Activated naive CD4-positive, alpha-beta T cell (primary cell): ENCODE data around the gene KCNQ5.

Experiments used
- DNase-seq, 4 experiments: peaks; one replicate each; lab custom pipeline; 2025; lab: John Stamatoyannopoulos, UW

KCNQ5 gene

DNA sequence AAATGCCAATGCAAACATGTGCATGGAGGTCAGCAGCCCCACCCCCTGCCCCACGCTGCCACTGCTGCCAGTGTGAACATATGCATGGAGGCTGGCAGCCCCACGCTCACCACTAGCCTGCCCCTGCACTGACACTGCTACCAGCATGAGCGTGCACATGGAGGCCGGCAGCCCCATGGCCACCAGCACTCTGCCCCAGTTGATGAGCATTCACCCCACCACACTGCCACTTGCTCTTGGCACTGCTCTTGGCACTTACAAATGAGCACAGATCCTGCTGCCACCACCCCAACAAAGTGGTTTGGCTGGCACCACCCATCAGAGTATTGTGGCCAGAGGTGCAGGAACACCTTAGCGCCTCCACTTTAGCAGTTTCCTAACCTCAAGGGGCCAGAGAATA lies 429.3 kb downstream of the KCNQ5 start:
- DNase-seq: no peak

DNA sequence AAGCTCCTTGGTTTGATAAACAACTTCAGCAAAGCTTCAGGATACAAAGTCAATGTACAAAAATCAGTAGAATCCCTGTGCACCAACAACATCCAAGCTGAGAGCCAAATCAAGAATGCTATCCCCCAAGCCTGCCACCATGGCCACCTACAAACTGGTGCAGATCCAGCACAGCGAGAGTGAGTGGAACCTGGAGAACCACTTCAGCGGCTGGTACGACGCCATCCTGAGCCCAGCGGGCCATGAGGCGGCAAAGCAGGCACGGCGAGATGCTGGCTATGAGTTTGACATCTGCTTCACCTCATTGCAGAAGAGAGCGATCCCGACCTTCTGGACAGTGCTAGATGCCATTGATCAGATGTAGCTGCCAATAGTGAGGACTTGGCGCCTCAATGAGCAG lies 433.1 kb downstream of the KCNQ5 start:
- DNase-seq: no peak

DNA sequence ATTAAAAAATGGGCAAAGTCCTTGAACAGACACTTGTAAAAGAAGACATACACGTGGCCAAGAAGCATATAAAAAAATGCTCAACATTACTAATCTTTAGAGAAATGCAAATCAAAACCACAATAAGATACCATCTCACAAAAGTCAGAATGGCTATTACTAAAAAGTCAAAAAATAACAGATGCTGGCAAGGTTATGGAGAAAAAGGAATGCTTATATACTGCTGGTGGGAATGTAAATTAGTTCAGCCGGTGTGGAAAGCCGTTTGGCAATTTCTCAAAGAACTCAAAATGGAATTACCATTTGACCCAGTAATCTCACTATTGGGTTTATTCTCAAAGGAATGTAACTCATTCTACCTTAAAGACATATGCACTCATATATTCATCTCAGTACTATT lies 436.9 kb downstream of the KCNQ5 start:
- DNase-seq: no peak

DNA sequence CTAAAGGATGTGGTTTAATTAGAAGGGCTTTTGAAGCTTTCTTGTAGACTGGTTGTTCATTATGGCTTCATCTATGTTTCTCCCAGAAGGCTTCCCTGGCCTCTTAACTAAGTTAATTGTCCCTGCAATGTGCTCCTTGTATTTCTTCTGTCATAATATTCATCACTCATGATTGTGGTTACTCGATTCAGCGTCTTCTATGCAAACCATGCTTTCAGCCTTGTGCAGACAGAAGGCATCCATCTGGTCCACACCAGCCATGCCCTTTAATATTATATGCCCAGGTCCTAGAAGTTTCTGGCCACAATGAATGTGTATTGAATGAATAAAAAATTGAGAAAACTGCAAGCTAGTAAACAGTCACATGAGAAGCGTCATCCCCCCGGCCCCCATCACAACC lies 440.3 kb downstream of the KCNQ5 start:
- DNase-seq: no peak

DNA sequence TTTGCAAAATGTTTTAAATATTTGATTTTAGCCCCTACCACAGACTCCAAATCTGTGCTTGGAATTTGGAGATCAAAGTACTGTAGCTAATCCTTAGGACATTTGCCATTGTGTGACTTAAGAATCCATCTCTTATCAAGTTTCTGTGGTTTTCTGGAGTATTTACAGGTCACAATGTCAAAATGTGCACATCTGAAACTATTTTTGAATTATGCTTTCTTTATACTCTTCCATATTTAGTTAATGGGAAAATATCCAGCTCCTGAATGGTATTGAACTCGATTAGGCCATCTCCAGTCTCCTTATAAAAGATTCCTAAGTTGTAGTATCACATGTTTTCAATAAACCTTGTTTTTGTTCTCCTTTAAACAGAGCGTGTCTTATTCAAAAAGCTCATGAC lies 441.0 kb downstream of the KCNQ5 start:
- DNase-seq: no peak

DNA sequence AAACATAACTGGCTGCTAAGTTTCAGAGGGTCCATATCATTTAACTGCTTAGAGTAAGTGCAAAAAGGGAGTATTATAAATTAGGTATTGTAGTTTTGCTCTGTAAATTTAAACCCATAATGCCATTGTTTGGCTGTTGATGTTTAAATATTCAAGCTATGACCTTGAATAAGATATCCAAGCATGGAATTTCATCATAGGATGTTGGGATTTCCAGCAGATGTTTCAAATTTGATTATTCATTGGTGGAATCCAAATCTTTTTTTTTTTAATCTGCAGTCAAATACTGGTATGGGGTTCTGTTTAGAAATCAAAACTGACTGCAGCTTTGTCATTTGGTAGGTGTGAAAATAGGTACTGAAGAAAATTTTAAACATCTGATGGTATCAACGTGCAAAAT lies 442.4 kb downstream of the KCNQ5 start:
- no peak for DNase-seq

DNA sequence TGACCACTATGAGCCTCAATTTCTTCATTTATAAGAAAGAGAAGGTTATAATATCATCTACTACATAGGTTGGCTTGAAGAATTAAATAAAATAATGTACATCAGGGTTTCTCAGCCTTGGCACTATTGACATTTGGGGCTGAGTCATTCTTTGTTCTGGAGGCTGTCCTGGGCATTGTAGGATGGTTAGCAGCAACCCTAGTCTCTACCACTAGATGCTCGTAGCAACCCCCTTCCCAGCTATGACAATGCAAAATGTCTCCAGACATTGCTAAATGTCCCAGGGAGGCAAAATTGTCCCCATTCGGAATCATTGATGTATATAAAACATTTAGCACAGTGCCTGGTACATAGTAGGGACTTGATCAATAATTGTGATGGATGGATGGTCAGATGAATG lies 451.4 kb downstream of the KCNQ5 start:
- no peak for DNase-seq

DNA sequence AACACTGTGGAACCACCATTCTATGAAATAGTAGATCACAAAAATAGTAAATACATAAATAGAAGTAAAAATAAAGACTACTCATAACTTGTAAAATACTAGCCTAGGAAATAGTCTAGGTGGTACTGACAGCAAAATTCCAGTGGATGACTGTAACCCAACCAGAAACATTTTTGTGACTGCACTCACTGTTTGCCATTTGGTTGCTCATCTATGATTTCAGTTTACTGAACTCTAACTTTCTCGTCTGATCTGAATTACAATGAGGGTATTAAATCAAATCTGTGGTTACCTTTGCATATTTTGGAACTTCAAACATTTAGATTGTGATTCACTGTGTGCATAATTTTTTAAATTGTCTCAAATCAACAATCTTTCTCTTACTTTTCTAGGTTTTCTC lies 452.3 kb downstream of the KCNQ5 start:
- no peak for DNase-seq

DNA sequence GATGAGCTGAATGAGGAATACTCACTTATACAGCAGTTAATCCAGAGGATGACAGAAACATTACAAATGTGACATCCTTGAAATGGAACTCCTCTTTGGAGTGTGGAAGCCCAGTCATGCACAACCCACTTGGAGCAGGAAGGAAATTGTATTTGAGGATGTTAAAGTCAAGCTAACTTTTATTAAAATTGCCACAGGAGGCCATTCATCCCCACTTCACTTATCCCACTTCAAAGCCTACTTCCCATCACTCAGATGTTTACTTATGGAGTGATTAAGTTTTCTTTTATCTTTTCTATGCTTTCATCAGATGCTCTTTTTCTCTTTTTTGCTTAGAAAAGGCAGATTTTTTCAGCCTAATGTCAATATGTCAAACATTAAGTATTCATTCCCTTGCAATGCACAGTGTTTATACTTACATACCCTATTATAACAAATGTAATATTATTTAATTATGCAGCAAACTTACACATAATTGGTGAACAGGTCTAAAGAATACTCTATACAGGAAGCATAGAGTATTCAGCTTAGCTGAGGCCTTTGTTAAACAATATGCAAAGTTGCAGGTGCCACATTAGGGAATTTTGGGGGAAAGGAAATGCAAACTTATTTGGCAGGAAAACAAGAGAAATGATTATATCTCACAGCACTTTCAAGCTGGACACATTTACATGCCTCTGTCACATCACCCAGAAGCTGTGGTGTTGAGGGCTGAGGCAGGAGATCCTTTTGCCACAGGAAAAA lies 454.5 kb downstream of the KCNQ5 start:
- DNase-seq: no peak

DNA sequence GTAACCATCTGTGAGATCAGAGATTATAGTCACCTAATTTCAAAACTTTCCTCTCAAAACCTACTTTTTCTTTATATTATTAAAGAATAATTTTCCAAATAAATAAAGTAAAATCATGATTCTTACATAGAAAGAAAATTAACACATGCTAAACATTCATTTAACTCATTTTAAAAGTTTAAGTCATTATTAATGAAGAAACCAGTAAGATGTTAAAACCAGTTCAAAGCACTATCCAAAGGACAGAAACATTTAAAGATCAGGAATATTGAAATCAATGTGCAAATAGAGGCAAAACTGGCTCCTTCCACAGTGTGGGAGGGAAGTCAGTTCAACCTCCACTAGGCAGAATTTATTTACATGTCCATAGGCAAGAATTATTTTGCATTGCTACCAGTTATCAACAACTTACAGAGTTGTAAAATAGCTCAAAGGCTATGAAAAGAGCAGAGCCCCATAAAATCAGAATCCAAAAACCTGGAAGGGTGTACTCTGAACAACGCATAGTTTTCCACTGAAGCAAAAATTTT lies 456.5 kb downstream of the KCNQ5 start:
- DNase-seq: no peak

DNA sequence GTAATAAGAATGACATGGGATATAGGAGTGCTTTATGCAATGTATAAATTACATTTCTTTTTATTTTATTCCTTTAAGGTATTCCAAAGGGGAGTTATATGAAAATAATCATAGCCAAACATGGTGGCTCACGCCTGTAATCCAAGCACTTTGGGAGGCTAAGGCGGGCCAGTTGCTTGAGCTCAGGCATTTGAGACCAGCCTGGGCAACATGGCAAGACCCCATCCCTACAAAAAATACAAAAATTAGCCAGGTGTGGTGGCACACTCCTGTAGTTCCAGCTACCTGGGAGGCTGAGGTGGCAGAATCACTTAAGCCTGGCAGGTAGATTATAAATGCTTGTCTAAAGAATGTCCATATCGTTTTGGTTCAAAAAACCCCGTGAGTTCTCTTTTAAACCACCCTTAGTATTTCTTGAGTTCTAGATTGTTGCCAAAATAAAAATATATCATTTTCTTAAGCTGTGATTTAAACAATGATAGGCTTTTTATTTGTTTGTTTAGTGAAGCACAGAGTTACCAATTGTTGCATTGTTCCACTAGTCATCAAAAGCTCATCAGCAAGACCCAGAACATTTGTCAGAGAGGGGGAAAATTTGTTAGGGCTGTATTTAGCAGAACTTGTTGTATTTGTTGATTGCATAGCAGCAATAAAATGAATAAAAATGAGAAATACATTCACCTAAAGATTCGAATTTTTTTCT lies 457.2 kb downstream of the KCNQ5 start:
- no peak for DNase-seq

DNA sequence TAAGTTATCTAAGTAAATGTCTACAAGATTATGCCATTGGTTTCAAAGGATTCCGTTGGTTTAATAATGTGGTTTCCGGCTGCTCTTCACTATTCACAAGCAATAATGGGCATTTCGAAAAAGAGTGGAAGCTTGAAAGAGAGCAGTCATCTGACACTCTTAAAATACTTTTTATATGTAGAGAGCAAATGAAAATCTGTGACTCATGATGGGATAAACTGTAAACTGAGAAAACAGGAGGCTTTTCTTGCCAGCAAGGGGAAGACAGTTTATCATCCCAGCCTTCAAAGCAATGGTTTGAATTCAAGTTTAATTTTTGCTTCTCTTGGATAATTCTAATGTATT lies 457.7 kb downstream of the KCNQ5 start:
- DNase-seq: no peak

DNA sequence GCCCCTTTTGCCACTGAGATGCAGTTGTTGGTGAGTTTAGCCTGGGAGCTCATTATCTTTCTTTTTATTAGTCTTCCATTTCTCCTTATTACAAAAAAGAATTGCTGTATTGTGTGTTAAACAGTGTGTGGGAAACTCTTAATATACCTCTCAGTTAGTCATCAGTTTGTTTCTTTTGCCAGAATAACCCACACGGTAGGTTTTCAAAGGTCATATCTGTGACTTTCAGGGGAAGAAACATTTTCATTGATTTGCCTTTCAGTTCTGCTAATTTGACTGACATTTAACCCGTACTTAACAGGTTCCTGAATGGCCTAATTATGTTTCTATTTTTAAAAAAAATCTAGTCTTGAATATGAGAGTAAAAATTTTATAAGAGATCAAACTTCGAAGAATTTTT lies 458.1 kb downstream of the KCNQ5 start:
- DNase-seq: no peak

DNA sequence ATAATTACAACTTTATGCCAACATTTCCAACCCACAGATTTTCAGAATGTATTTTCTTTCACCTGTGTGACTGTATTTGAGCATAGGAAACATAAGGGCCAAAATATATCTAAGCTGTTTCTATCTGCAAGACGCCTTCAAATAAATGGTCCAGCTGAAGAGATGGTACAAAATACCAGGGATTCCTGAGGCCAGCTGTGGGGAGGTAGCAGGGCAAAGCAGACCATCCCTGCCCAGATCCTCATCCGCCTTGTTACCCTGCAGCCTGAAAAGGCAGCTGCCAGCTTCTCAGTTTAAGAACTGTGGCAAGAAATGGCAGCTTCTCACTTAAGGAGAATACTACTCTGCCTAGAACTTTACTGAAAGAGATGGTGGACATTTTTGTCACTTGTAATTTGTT lies 460.1 kb downstream of the KCNQ5 start:
- no peak for DNase-seq

DNA sequence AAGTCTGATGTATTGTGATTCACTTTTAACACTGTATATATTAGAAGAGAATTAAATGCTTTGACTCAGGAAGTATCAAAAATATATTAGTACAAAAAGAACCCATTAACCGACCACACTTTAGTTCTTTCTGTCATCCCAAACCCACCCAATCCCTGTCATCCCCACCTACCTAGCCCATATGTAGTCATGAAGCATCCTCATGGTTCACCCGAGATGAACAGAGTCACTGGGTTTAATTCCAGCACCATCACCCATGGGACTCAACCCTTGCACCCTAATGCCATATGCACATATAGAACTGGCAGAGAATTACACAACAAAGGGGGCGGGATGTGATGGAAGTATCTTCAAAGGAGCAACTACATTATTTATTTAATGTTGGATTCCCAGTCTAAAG lies 462.0 kb downstream of the KCNQ5 start:
- no peak for DNase-seq

DNA sequence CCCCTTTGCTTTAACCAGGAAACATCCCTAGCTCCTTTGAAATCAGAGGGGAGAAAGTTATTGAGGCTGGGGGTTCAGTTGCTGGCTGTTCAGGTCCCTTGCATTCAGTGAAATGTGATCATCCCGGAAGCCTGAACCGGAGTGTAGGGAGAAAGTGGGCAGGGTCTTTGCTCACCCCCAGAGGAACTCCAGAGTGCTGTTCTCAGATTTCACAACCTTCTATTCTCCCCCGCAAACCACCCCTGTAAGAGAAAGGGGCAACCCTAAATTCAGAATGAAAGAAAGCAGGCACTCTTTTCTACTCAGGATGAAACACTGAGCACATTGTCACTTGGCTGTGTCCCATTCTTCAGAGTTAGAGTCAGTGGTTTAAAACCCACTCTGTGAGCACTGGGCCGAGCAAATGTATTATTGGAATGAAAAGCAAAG lies 463.6 kb downstream of the KCNQ5 start:
- no peak for DNase-seq

DNA sequence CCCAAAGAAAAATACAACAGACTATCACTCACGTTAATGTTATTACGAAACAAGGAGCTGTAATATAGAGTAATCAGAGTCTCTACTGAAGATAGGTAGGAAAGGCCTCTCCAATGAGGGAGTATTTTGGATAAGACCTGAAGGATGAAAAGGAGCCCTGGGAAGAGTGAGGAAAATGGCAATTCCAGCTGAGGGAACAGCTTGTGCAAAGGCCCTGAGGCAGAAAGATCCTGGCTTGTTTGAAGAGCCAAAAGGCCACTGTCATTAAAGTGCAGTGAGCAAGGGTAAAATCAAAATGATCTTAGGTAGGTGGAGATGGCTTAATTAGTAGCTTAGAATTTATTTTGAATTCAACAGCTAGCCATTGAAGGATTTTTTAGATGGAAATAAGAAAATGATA lies 464.9 kb downstream of the KCNQ5 start:
- no peak for DNase-seq

DNA sequence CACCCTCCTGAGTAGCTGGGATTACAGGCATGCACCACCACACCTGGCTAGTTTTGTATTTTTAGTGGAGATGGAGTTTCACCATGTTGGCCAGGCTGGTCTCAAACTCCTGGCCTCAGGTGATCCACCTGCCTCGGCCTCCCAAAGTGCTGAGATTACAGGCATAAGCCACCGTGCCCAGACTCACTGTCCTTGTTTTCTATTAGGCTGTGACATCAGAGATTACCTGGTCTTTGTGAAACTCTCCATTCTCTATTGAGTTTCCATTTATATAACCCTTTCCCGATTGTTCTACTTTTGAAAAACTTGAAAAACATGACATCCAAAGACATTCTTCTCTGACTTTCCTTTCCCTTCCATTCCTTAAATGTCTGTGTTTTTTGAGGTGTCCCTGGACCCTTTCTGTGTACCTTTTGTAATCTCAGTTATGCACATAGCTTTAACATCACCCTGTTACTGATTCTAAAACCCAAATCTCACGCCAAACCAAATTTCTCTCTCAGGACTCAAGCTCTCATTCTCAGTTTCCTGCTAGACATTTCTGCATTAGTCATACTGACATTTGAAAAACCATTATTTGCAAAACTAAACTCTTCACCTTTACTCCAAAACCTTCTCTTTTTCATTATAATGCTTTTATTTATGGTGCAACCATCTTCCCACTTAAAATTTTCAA lies 466.4 kb downstream of the KCNQ5 start:
- no peak for DNase-seq

DNA sequence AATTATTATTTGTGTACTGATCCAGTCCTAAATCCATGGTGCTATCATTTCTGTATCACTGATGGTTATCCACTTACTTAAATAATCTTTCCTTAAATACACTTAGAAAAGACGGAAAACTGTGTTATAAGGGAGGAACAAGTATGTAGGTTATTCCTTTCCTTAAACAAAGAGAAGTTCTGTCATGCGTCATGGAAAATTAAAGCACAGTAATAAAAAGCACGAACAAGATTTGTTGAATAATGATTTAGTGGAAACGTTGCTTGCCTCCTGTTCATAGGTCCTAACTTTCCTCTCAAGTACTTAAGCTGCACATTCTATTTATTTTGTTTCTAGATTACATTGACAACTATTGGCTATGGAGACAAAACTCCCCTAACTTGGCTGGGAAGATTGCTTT lies 483.1 kb downstream of the KCNQ5 start:
- no peak for DNase-seq

DNA sequence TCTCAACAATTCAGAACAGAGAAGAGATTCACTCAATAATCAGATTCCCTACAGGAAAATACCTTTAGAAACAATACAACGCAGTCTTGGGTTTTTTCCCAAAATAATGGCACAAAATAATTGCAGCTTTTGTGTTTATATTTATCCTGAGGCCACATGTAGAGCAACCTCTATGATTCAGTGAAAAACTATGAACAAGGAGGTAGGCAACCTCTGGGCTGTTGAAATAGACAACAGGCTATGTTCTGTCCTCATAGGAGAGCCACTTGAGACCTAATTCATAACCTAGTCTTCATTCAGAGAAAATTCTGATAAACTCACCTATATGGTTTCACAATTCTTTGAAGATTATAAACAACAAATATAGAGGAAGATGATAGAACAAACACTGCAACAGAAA lies 485.2 kb downstream of the KCNQ5 start:
- no peak for DNase-seq

DNA sequence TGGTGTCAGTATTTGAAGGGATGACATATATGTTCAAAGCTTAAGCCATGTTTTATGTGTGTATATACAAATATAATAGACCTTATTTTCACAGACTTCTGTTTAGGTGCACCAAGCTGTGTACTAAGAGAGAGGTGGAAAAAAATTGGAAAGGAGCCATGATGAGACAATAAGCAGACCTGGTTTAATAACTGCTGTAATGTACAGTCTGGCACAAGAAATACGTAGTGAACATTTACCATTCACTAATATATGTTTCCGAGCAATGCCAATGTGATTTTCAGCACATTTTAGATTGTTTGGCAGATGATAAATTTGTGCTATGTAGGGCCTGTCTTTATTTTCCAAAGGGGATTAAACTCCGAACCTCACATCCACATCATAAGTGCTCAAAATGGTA lies 487.1 kb downstream of the KCNQ5 start:
- DNase-seq: no peak

DNA sequence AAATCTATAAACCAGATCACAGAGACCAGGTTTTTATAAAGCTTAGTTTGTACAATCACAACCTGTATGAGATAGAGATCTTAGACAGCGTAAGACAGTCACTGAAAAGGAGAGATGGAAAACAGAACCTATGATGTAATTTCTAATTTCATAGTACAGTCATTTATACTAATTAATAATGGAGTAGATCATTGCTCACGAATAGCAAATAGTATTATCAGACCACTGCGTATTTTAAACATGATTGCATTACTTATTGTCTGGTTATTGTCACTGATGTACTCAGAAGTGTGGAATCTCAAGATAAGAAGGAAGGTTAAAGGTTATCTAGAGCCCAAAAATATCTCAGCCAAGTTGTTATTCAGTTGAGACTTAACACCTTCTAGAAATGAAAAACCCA lies 487.8 kb downstream of the KCNQ5 start:
- no peak for DNase-seq

DNA sequence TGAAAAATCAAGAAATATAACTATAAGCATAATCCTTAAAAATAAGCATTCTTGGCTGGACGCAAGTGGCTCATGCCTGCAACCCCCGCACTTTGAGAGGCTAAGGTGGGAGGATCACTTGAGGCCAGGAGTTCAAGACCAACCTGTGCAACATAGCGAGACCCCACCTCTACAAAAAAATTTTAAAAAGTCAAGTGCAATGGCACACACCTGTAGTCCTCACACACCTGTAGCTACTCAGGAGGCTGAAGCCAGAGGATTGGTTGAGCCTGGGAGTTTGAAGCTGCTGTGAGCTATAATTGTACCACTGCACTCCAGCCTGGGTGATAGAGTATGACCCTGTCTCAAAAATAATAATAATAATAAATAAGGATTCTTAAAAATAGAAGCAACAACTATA lies 494.5 kb downstream of the KCNQ5 start:
- DNase-seq: no peak
